ENCODE data around the gene ANKRD50.

GRCh38 chr4:124644621-124645020 lies 67.9 kb downstream of the ANKRD50 start:
- TF ChIP-seq SP1 (IDR thresholded peaks at IDR 0.05) (no peak), ARNT (IDR thresholded peaks at IDR 0.05) (no peak), ELF4 (IDR thresholded peaks at IDR 0.05) (no peak), NFRKB (IDR thresholded peaks at IDR 0.05) (no peak), FOXA1 (IDR thresholded peaks at IDR 0.05) (no peak), TARDBP (IDR thresholded peaks at IDR 0.05) (no peak), FOXM1 (IDR thresholded peaks at IDR 0.05; ENCODE audit: borderline replicate concordance) (no peak), FOXK2 (IDR thresholded peaks at IDR 0.05) (no peak), HDGF (IDR thresholded peaks at IDR 0.05; ENCODE audit: borderline replicate concordance) (no peak), BHLHE40 (IDR thresholded peaks at IDR 0.05; ENCODE audit: borderline replicate concordance) (no peak), SUZ12 (IDR thresholded peaks at IDR 0.05) (no peak), ZNF384 (IDR thresholded peaks at IDR 0.05) (no peak), L3MBTL2 (conservative IDR thresholded peaks at IDR 0.05) (no peak), PKNOX1 (IDR thresholded peaks at IDR 0.05) (no peak)

Measured in HEK293T (cell line).